GM19025 (cell line): ENCODE results near the gene FAM170A.

Experiments
- ATAC-seq: cut with Tn5 transposase; IDR thresholded peaks from one replicate; pipeline ENCODE4 v1.9.1; 2021; ENCODE audit warnings: mild to moderate bottlenecking, low read depth, moderate library complexity; ENCODE audit not compliant: unreplicated experiment

FAM170A gene

DNA sequence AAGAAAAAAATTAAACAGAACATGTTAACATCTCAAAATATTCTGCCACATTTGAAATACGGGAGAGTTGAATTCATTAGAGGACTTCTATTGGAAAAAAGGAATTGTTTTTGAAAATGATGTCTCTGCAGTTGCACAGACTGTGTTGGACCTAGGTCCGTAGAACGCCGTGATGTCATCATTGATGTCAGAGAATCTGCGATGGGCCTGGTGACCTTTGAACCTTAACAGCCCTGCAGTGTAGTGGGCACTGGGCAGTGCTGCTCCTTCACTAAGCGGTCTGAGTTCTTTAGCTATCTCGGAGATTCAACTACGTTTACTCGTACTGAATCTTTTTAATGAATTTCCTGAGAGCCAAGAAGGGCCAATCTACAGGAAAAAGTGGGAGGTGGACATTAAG is at the start of gene FAM170A:
Gene FAM170A, plus strand, starts transcription at position 220 of the 400 bp plus-strand sequence. CDS start 211 bp downstream, outside the sequence.
- no peak for ATAC-seq

DNA sequence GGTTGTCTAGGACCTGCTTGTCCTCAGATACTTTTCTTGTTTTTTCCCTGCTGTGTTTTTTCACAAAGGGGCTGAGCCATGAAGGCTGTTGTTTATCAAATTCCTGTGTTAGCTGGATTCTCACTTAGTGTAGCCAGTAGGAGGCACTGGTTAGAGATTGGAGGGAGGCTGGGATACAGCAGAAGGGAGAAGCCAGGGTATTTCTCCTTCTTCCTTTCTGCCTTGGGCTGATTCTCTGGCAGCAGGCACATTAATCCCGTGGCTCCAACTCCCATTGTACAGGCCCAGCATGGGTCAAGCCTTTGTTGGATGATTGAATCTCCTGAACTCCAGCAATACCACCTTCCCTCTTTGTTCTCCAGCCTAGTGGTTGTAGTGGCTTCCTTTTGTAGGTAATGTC is 46.4 kb upstream of the FAM170A start:
- ATAC-seq: no peak

DNA sequence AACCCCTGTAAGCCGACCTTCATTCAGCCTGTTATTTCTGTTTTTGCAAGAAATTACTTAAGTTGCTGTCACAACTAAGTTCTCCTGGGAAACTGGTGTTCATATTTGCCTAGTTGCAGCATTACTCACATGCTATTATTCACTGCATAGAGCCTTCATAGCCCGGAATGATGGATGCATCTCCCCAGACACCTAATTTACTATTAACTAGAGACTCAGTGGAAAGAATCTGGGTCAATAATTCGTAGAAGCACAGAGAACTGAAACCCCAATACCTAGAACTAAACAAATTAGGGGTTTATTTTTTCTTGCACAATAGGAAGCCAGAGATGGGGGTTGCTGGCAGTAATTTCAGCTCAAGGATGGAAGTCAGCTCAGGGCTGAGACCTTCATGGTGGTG is 45.7 kb upstream of the FAM170A start:
- ATAC-seq: peak; percentile 88

DNA sequence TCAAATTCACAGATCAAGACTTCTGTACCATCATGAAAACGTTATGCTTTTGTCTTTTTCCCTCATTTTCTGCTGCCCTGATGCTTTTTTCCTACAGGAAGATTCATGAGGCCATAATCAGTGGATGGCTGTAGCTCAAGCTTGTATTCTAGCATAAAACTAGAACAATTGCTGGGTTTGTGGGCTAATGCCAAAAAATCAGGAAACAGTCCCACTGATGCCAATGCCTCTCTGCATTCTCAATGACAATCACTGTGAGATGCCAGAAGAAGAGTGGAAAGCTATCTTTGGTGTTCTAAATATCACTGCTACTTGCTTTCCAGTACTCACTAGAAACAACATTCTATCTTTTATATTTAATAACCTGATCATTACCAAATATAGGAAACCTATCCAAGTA is 33.3 kb upstream of the FAM170A start:
- no peak for ATAC-seq

DNA sequence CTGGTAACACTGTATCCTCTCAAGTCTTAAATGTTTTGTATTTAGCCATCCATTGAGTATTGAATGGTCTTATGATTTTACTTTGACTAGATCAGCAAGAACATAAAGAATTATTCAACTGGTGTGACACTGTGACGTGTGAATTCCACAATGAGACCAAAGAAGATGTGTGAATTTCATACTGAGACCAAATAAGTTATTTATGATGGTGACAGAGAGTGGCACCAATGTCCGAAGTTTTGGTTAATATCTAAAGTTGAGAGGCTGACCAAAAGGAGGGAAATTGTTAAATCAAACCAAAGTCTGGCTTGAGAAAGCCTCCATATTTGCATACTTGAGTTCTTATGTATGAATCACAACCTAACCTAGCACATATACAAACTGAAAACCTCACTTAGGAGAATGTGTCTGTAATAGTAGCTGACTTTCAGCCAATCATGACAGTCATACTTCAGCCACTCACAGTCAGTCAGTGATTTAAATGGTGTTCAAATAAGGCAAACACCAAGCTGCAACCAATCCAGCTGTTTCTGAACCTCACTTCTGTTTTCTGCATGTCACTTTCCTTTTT is 31.5 kb upstream of the FAM170A start:
- peak; percentile 78 for ATAC-seq

DNA sequence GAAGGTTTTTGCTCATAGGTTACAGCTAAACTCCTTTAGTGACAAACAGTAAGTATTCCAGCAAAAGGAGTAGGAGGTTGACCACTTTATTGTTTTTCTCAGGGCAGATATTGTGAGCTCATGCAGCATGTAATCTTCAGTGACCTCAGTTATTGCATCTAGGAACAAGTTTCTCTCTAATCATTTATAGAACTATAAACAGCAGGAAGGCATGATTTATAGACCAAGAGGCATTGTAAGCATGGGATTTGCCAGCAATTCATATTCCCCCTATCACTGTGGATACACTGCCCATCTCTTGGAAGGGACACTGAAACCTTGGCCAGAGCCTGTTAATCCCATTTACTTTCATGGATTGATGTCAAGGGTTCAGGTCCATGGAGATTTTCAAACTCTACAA is 15.4 kb upstream of the FAM170A start:
- no peak for ATAC-seq

GRCh38 chr5:119614838-119615237 is 14.5 kb upstream of the FAM170A start:
- ATAC-seq: no peak

- no peak for ATAC-seq
Observed at GRCh38 chr5:119626086-119626485, 3.3 kb upstream of the FAM170A start.

GRCh38 chr5:119630752-119631440 is 1.5 kb downstream of the FAM170A start:
- no peak for ATAC-seq

DNA sequence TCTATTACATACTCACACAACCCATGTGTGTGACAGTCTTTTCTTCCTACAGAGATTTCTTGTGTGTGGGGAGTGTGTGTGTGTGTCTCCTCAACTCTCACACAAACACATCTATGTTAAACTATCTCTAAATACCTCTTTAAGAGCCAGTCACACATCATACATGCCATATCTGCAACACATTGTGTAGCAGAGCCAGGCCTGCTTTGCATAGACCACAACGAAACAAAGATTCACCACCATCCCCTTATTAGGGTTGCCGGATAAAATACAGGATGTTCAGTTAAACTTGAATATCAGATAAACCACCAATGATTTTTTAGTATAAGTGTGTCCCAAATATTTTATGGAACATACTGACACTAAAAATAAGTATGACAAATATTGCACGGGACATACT is 2.3 kb downstream of the FAM170A start:
- ATAC-seq: no peak

- ATAC-seq: no peak
Observed at GRCh38 chr5:119651486-119651885, 22.1 kb downstream of the FAM170A start.

DNA sequence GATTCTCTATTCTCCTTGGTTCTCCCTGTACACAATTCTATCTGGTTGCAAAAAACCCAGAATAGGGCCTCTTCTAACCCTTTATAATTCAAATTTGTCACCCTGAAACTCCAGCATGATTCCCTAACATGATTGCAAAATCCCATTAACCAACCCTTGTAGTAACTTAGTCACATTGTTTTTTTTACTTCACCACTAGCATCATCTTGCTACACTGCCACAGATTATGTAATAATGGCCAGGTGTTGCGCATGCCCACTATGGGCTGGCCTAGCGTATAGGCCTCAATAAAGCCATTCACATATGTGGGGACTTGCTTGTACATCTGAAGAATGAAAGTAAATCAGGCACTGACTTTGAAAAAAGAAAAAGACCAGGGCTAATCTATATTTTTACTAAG is 25.7 kb downstream of the FAM170A start:
- ATAC-seq: no peak

DNA sequence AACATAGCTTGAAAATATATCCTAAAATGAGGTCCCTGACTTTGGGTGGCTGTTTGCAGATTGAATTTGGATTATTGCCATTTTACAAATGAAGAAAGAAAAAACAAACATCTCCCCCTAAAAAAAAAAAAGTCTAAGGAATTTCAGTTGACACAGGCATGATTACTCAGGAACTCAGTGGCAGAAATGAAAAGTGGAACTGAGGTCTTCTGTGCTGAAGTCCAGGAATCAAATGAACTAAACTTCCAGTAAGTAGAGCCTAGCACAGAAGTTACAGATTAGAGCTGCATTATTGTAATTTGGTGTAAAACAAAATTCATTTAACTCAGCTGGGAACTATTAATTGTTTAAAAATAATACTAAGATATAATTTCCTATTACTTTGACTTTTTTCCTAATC is 26.7 kb downstream of the FAM170A start:
- no peak for ATAC-seq

GRCh38 chr5:119666542-119666941 is 37.2 kb downstream of the FAM170A start:
- ATAC-seq: no peak

GRCh38 chr5:119678351-119679028 is 49.1 kb downstream of the FAM170A start:
- ATAC-seq: no peak

GRCh38 chr5:119680080-119680479 is 50.7 kb downstream of the FAM170A start:
- ATAC-seq: no peak

- no peak for ATAC-seq
Observed at GRCh38 chr5:119681734-119682133, 52.4 kb downstream of the FAM170A start.

GRCh38 chr5:119682372-119682771 is 53.0 kb downstream of the FAM170A start:
- no peak for ATAC-seq
